ENCODE measurements around the gene GLS2.
"Not testable (repeated sequence)": the region's sequence is repeated elsewhere in the genome, so short reads cannot be mapped to it uniquely, and the experiment has no call there.

The GLS2 gene
- total RNA-seq = 3.7 to 6.1 reads per million in 2 donors

- DNase-seq = peak; percentile 31
Observed at GRCh38 chr12:56488041-56488955, at the start of gene GLS2. Gene GLS2 (minus strand): TSS chr12:56488161. CDS start chr12:56488118, 43 bp downstream.

GRCh38 chr12:56537546-56537945, 49.6 kb upstream of the GLS2 start:
- DNase-seq = no peak

DNA sequence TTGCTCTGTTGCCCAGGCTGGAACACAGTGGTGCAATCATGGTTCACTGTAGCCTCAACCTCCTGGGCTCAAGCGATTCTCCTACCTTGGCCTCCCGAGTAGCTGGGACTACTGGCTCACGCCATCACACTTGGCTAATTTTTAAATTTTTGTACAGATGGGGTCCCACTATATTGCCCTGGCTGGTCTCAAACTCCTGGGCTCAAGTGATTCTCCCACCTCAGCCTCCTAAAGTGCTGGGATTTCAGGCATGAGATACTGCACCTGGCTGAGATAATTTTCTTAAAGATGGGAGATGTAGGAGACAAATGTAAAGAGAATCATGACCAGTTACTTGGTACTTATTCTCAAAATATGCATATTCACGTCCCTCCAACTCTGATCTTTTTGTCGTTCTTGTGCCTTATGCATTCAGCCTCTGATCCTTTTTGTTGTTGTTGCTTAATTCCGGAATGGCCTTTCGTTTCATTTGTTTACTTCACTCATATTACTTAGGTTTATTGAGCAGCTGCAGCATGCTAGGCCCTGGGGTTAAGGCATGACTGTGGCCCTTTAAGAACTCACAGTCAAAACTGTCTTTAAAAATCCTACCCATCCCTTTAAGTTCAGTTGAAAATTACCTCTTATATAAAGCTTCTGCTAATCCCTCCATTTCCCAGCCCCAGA, 42.6 kb upstream of the GLS2 start:
- DNase-seq = no peak

DNA sequence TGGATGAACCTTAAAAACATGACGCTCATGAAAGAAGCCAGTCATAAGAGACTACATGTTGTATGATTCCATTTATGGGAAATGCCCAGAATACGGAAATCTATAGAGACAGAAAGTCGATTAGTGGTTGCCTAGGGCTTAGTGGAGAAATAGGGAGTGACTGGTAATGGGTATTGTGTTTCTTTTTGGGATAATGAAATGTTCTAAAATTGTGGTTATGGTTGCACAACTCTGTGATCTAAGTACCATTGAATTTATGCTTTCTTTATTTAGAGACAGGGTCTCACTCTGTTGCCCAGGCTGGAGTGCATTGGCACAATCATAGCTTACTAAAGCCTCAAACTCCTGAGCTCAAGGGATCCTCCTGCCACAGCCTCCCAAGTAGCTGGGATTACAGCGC, 41.7 kb upstream of the GLS2 start:
- DNase-seq = no peak

DNA sequence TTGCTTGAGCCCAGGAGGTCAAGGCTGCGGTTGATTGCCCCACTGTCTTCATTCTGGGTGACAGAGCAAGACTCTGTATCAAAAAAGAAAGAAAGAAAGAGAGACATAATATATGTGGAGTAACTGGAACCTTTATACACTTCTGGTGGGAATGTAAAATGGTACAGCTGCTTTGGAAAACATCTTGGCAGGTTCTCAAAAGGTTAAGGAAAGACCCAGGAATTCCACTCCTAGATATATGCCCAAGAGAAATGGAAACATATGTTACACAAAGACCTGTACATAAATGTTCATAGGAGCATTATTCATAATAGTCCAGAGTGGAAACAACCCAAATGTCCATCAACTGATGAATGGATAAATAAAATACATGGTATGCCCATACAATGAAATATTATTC, 40.9 kb upstream of the GLS2 start:
- no peak for DNase-seq

GRCh38 chr12:56522411-56523193, 34.6 kb upstream of the GLS2 start:
- DNase-seq = no peak

GRCh38 chr12:56521590-56522371, 33.8 kb upstream of the GLS2 start, which contains the start of gene RBMS2:
Gene RBMS2 (plus strand): TSS chr12:56521820. CDS start chr12:56522024, 204 bp downstream.
- no peak for DNase-seq

GRCh38 chr12:56521209-56521589, 33.2 kb upstream of the GLS2 start:
- DNase-seq = no peak

DNA sequence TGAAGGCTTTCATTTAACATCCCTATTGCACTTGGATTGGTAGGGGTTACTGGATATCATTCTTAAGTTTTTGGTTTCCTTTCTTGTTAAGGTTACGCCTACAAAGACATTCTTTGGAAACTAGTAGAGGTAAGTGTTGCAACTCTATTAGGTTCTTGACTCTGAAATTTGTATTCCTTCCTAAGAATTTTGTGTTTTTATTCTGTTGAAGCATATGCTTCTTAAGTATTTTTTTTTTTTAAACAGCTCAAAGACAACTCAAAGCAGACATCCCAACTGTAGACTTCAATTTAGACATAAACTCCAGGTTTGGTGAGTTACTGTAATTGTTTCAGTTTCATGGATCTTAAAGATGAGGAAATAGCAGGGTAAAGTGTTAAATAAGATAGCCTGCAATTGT, 32.5 kb upstream of the GLS2 start:
- no peak for DNase-seq

DNA sequence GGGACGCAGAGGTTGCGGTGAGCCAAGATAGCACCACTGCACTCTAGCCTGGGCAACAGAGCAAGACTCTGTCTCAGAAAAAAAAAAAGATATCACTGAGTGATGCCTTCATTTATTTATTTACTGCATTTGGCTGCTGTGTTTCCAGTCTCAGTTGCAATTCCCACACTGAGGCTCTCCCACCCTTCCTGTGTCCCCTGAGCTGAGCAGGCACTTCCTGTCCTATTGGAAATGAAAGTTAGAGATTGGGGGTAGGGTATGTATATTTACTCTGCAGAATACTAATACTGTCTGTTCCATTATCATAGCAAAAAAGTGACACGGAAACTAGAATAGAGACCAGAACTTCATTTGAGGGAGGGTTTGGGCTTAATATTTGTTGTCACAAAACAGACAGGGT, 32.1 kb upstream of the GLS2 start:
- DNase-seq = no peak

DNA sequence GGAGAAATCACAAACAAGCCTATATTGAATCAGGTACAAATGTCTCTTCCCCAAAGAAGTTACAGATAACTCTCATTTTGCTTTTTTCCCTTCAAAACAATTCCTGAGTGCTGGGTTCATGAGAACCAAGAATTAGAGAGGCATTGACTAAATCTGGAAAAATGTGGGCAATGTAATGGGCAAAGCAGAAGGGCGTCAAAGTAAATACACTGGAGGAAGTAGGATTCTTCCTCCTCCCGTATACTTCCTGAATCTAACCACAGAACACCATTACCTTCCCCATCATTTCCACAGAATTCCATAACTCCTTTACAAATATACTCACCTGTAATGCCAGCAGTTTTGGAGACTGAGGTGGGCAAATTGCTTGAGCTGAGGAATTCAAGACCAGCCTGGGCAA, 30.6 kb upstream of the GLS2 start:
- DNase-seq = no peak

GRCh38 chr12:56517854-56518253, 29.9 kb upstream of the GLS2 start:
- no peak for DNase-seq

DNA sequence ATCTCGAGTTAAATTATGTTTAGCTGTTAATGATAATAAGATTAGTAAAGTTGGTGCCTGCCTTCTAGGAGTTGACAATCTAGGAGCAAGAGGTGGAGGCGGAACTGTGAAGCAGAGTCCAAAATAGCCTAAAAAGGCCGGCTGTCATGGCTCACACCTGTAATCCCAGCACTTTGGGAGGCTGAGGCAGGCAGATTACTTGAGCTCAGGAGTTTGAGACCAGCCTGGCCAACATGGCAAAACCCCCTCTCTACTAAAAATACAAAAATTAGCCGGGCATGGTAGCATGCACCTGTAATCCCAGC, 26.0 kb upstream of the GLS2 start:
- DNase-seq = not testable (repeated sequence)

GRCh38 chr12:56510786-56511185, 22.8 kb upstream of the GLS2 start:
- no peak for DNase-seq

GRCh38 chr12:56499879-56500278, 11.9 kb upstream of the GLS2 start:
- DNase-seq = not testable (repeated sequence)

DNA sequence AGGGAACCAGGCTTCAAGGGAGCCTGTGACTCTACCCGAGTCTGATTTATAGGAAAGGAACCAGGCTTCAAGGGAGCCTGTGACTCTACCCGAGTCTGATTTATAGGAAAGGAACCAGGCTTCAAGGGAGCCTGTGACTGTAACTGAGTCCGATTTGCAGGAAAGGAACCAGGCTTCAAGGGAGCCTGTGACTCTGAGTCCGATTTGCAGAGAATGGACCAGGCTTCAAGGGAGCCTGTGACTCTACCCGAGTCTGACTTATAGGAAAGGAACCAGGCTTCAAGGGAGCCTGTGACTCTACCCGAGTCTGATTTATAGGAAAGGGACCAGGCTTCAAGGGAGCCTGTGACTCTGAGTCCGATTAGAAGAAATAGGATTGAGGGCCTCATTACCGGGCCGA, 11.5 kb upstream of the GLS2 start:
- DNase-seq = not testable (repeated sequence)

- DNase-seq = not testable (repeated sequence)
Observed at GRCh38 chr12:56498126-56498902, 10.4 kb upstream of the GLS2 start.

DNA sequence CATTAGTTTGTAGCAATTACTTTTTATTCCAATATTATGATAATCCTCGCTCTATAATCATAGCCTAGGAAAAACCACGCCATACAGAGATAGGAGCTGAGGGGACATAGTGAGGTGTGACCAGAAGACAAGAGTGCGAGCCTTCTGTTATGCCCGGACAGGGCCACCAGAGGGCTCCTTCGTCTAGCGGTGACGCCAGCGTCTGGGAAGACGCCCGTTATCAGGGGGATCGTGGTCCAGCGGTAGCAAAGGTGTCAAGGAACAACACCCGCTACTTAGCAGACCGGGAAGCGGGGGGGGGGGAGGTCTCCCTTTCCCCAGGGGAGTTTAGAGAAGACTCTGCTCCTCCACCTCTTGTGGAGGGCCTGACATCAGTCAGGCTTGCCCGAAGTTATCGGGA, 8.7 kb upstream of the GLS2 start:
- not testable (repeated sequence) for DNase-seq

GRCh38 chr12:56494481-56494880, 6.5 kb upstream of the GLS2 start:
- not testable (repeated sequence) for DNase-seq

- DNase-seq = not testable (repeated sequence)
Observed at GRCh38 chr12:56494106-56494415, 6.1 kb upstream of the GLS2 start.

GRCh38 chr12:56493409-56494105, 5.6 kb upstream of the GLS2 start:
- not testable (repeated sequence) for DNase-seq
